ENCODE results near the gene LTV1. TPM values are rescaled to one million over a fixed set of nuclear protein-coding genes. Genes with fewer than 3 reads are reported as not detected.
A peak's percentile ranks its signal among the peaks of the same experiment; 100 is the strongest.
"Not testable (repeated sequence)": the region's sequence is repeated elsewhere in the genome, so short reads cannot be mapped to it uniquely, and the experiment has no call there.

LTV1 gene, protein sequence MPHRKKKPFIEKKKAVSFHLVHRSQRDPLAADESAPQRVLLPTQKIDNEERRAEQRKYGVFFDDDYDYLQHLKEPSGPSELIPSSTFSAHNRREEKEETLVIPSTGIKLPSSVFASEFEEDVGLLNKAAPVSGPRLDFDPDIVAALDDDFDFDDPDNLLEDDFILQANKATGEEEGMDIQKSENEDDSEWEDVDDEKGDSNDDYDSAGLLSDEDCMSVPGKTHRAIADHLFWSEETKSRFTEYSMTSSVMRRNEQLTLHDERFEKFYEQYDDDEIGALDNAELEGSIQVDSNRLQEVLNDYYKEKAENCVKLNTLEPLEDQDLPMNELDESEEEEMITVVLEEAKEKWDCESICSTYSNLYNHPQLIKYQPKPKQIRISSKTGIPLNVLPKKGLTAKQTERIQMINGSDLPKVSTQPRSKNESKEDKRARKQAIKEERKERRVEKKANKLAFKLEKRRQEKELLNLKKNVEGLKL
- total RNA-seq = 27.8 TPM
- 10 to 100 TPM; 35.1 to 44.2 (median 42.1) TPM for polyA plus RNA-seq (ENCODE audit: insufficient read depth in 1 of 8, insufficient read length in 8 of 8, low replicate concordance in 1 of 8)
- long read RNA-seq, donor 1, partial matches to known transcripts = 0 of 1 reads
- long read RNA-seq, donor 1, other reads (novel, unspliced or antisense) = 0 of 1 reads
- long read RNA-seq, donor 2, partial matches to known transcripts = 0 of 1 reads
- long read RNA-seq, donor 2, other reads (novel, unspliced or antisense) = 0 of 1 reads
- long read RNA-seq, donor 3, transcript LTV1-201 (11 exons, 1,847 nt) = major isoform, 11 of 11 reads
- long read RNA-seq, donor 3, partial matches to known transcripts = 0 of 11 reads
- long read RNA-seq, donor 3, other reads (novel, unspliced or antisense) = 0 of 11 reads
- long read RNA-seq, donor 4, transcript LTV1-201 (11 exons, 1,847 nt) = major isoform, 5 of 5 reads
- long read RNA-seq, donor 4, partial matches to known transcripts = 0 of 5 reads
- long read RNA-seq, donor 4, other reads (novel, unspliced or antisense) = 0 of 5 reads
- long read RNA-seq, donor 5, transcript LTV1-201 (11 exons, 1,847 nt) = major isoform, 19 of 28 reads
- long read RNA-seq, donor 5, partial matches to known transcripts = 9 of 28 reads
- long read RNA-seq, donor 5, other reads (novel, unspliced or antisense) = 0 of 28 reads
- long read RNA-seq, donor 6, transcript LTV1-201 (11 exons, 1,847 nt) = major isoform, 7 of 12 reads
- long read RNA-seq, donor 6, partial matches to known transcripts = 5 of 12 reads
- long read RNA-seq, donor 6, other reads (novel, unspliced or antisense) = 0 of 12 reads
- long read RNA-seq, donor 7, partial matches to known transcripts = 9 of 13 reads
- long read RNA-seq, donor 7, other reads (novel, unspliced or antisense) = 0 of 13 reads
- long read RNA-seq, donor 8, partial matches to known transcripts = 0 of 3 reads
- long read RNA-seq, donor 8, other reads (novel, unspliced or antisense) = 0 of 3 reads
- long read RNA-seq, donor 9, partial matches to known transcripts = 0 of 4 reads
- long read RNA-seq, donor 9, other reads (novel, unspliced or antisense) = 0 of 4 reads
- long read RNA-seq, donor 10, partial matches to known transcripts = 8 of 11 reads
- long read RNA-seq, donor 10, other reads (novel, unspliced or antisense) = 0 of 11 reads
- long read RNA-seq, donor 11, transcript LTV1-201 (11 exons, 1,847 nt) = major isoform, 6 of 6 reads
- long read RNA-seq, donor 11, partial matches to known transcripts = 0 of 6 reads
- long read RNA-seq, donor 11, other reads (novel, unspliced or antisense) = 0 of 6 reads

DNA sequence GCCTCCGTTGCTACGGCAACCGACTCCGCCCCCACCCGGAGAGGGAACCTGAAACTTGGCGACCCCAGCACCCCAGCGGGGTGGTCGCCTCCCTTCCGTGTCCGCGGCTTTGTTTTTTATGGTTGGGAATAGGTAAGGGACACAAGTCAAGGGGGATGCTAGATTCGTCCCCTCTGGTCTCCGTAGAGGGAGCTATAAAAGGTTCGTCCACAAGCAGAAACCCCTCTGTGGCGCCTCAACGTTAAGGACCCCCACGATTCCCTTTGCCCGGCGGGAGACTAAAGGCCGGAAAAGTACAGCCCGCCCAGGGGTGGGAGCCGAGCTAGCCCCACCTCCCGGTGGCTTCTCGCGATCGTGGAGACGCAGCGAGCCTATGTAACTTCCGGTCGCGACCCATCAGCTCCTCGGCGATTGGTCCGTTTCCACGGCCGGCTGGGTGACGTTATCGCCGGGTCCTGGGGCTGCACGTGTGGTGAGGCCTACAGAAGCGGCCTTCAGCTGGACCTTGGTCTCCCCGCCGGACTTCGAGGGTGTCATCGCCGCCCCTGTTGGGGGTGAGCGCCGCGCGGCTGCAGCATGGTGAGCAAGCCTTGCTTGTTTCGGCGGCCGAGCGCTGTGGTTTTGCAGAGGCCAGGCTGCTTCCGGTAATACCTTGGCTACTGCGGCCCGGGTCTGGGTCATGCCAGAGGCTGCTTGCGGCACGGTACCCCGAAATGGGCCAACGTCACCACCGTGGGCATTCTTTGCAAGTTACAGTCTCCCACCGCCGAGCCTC, at the start of gene LTV1:
Gene LTV1 (plus strand): TSS at position 437 of the 775 bp plus-strand sequence. CDS start 140 bp downstream, at position 577.
- peaks cover 32% of the 10 kb centered on the region for H3K36me3 ChIP-seq (ENCODE audit: control insufficient read depth, insufficient read depth, low read length)
- H3K27me3 ChIP-seq (ENCODE audit: control insufficient read depth, insufficient read depth, low read length) = no peaks in the 10 kb centered on the region
- H3K4me3 ChIP-seq (ENCODE audit: low read length) = peak within 1 kb of the TSS; percentile 86
- peak; percentile 99 for DNase-seq
- WGBS (ENCODE audit: insufficient coverage) = under 1% methylated on average over 60 of the region's 64 CpGs
- peak within 1 kb of the TSS; percentile 97 for H3K27ac ChIP-seq (ENCODE audit: low read length)
- H3K4me1 ChIP-seq (ENCODE audit: control insufficient read depth, insufficient read depth, low read length) = peaks cover 19% of the 10 kb centered on the region
- no peaks in the 10 kb centered on the region for H3K9me3 ChIP-seq (replicated peaks; ENCODE audit: control insufficient read depth, low read depth, low read length)

DNA sequence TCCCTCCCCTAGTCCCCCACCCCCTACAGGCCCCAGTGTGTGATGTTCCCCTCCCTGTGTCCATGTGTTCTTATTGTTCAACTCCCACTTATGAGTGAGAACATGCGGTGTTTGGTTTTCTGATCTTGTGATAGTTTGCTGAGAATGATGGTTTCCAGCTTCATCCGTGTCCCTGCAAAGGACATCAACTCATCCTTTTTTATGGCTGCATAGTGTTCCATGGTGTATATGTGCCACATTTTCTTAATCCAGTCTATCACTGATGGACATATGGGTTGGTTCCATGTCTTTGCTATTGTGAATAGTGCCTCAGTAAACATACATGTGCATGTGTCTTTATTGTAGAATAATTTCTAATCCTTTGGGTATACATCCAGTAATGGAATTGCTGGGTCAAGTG, 46.6 kb upstream of the LTV1 start:
- H3K36me3 ChIP-seq (ENCODE audit: control insufficient read depth, insufficient read depth, low read length) = peaks cover 28% of the 10 kb centered on the region
- H3K27me3 ChIP-seq (ENCODE audit: control insufficient read depth, insufficient read depth, low read length); H3K9me3 ChIP-seq (replicated peaks; ENCODE audit: control insufficient read depth, low read depth, low read length); H3K4me3 ChIP-seq (ENCODE audit: low read length); DNase-seq; H3K4me1 ChIP-seq (ENCODE audit: control insufficient read depth, insufficient read depth, low read length); H3K27ac ChIP-seq (ENCODE audit: low read length): not testable (repeated sequence)
- WGBS (ENCODE audit: insufficient coverage) = no CpG with 5 or more reads among the region's 2 CpGs

DNA sequence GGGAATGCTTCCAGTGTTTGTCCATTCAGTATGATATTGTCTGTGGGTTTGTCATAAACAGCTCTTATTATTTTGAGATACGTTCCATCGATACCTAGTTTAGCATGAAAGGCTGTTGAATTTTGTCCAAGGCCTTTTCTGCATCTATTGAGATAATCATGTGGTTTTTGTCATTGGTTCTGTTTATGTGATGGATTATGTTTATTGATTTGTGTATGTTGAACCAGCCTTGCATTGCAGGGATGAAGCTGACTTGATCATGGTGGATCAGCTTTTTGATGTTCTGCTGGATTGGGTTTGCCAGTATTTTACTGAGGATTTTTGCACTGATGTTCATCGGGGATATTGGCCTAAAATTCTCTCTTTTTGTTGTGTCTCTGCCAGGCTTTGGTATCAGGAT, 44.7 kb upstream of the LTV1 start:
- not testable (repeated sequence) for H3K4me3 ChIP-seq (ENCODE audit: low read length); H3K27ac ChIP-seq (ENCODE audit: low read length); H3K4me1 ChIP-seq (ENCODE audit: control insufficient read depth, insufficient read depth, low read length); H3K9me3 ChIP-seq (replicated peaks; ENCODE audit: control insufficient read depth, low read depth, low read length); DNase-seq; H3K27me3 ChIP-seq (ENCODE audit: control insufficient read depth, insufficient read depth, low read length)
- H3K36me3 ChIP-seq (ENCODE audit: control insufficient read depth, insufficient read depth, low read length) = peaks cover 25% of the 10 kb centered on the region
- no CpG with 5 or more reads among the region's 3 CpGs for WGBS (ENCODE audit: insufficient coverage)

DNA sequence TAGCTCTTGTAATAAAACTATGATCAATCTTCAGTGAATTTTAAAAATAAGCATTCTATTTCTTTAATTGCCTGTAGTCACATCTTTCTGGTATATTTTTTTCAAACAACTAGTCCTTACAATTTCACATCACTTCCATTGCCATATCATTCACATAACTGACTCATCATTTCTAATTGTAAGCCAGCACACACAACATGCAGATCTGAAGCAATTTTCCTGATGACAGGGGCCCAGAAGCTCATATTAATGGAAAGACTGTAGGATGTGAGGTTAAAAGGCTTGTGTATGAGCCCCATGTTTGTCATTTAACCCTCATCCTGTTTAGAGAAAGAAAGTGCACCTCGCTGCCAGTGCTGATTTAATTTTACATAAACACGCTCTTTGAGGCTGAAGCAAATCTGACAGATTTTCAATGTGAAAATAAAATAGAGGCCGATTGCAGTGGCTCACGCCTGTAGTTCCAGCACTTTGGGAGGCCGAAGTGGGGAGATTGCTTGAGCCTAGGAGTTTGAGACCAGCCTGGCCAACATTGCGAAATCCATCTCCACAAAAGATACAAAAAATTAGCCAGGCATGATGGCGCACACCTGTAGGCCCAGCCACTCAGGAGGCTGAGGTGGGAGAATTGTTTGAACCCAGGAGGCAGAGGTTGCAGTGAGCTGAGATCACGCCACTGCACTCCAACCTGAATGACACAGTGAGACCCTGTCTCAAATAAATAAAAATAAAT, 40.1 kb upstream of the LTV1 start:
- Histone ChIP-seq H3K4me1 (ENCODE audit: control insufficient read depth, insufficient read depth, low read length) (no peaks in the 10 kb centered on the region), H3K36me3 (ENCODE audit: control insufficient read depth, insufficient read depth, low read length) (peaks cover 26% of the 10 kb centered on the region), H3K27me3 (ENCODE audit: control insufficient read depth, insufficient read depth, low read length) (no peaks in the 10 kb centered on the region), H3K9me3 (replicated peaks; ENCODE audit: control insufficient read depth, low read depth, low read length) (peaks cover 3% of the 10 kb centered on the region), H3K4me3 (ENCODE audit: low read length) (no peak overlapping the region), H3K27ac (ENCODE audit: low read length) (no peak overlapping the region)
- DNase-seq = no peak
- 94% methylated on average over 3 of the region's 8 CpGs for WGBS (ENCODE audit: insufficient coverage)

DNA sequence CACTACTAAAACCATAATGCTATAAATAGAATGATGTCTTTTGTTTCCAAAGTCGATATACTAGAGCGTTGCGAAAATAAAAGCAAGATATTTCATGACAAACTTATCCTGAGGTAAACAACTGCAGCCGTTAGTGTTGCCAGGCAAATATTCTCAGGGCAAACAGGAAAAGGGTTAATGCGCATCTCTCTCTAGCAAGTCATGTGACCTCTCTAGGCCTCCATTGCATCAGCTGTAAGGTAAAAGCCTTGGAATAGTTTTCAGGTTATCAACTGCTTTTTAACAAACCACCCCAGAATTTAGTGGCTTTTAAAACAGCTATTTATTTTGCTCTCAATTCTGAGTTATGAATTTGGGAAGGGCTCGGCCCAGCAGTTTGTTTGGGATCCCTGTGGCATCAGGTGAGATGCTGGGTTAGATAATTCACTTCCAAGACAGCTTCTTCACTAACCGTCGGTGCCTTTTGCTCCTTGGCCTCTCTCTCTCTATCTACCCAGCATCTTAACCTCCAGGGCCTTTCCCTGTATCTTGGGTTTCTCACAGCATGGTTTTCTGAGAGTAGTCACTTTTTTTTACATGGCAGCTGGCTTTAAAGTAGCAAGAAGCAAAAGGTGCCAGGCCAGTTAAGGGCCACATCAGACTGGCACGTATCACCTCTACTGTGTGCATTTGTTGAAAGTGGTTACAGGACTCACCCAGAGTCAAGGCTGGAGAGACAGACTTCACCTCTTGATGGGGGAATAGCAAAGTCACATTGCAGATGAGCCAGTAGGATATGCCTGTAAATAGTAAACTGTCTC, 39.2 kb upstream of the LTV1 start:
- Histone ChIP-seq H3K4me3 (ENCODE audit: low read length) (no peak overlapping the region), H3K27ac (ENCODE audit: low read length) (no peak overlapping the region), H3K27me3 (ENCODE audit: control insufficient read depth, insufficient read depth, low read length) (no peaks in the 10 kb centered on the region), H3K4me1 (ENCODE audit: control insufficient read depth, insufficient read depth, low read length) (no peaks in the 10 kb centered on the region), H3K36me3 (ENCODE audit: control insufficient read depth, insufficient read depth, low read length) (peaks cover 29% of the 10 kb centered on the region), H3K9me3 (replicated peaks; ENCODE audit: control insufficient read depth, low read depth, low read length) (peaks cover 3% of the 10 kb centered on the region)
- 86% methylated on average over 1 of the region's 9 CpGs for WGBS (ENCODE audit: insufficient coverage)
- DNase-seq = no peak

DNA sequence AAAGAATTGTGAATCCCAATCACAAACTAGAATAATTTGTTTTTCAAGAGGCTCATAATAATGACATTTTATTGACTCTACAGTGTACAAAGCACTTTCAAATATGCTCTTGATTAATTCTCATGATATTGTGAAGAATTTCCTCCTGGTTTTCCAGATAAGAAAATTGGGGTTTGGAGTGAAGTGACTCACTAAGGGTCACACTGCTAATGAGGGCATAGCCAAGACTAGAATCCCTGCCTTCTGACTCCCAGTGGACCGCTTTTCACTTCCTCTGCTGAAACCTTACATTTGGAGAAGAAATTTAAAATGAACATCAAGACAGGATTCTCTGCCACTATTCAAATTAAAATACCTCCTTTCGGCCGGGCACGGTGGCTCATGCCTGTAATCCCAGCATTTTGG, 38.3 kb upstream of the LTV1 start:
- 50% methylated on average over 3 of the region's 4 CpGs for WGBS (ENCODE audit: insufficient coverage)
- Histone ChIP-seq H3K4me3 (ENCODE audit: low read length) (no peak overlapping the region), H3K27me3 (ENCODE audit: control insufficient read depth, insufficient read depth, low read length) (no peaks in the 10 kb centered on the region), H3K36me3 (ENCODE audit: control insufficient read depth, insufficient read depth, low read length) (peaks cover 29% of the 10 kb centered on the region), H3K4me1 (ENCODE audit: control insufficient read depth, insufficient read depth, low read length) (no peaks in the 10 kb centered on the region), H3K27ac (ENCODE audit: low read length) (no peak overlapping the region), H3K9me3 (replicated peaks; ENCODE audit: control insufficient read depth, low read depth, low read length) (peaks cover 3% of the 10 kb centered on the region)
- DNase-seq = no peak

DNA sequence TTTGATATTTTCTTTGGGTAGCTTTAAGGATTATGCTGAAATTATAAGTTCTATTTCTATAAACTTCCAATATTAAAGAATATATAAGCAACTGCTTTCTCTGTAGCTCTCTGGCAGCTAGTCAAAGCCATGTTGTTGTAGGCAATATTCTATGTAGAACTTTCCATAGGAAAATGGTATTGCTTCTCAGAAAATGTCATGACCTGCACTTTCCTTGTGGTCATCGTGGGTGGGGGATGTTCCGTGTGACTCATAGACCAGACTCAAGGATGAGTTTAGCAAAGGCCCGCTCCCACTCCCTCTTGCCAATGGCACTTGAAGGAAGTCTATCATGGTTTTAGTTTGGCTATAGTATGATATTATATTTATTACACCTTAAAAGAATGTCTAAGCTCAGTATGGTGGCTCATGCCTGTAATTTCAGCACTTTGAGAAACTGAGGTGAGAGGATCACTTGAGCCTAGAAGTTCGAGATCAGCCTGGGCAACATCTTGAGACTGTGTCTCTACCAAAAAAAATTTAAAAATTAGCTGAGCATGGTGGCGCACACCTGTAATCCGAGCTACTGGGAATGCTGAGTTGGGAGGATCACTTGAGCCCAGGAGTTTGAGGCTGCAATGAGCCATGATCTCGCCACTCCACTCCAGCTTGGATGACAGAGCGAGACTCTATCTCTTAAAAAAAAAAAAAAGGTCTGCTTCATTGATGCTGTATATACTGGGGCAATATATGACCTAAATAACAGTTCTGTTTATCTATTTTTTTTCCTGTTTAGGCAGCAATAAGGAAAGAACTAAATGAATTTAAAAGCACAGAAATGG, 36.6 kb upstream of the LTV1 start:
- H3K4me3 ChIP-seq (ENCODE audit: low read length) = no peak overlapping the region
- DNase-seq = peak; percentile 47
- H3K9me3 ChIP-seq (replicated peaks; ENCODE audit: control insufficient read depth, low read depth, low read length) = no peaks in the 10 kb centered on the region
- H3K27ac ChIP-seq (ENCODE audit: low read length) = no peak overlapping the region
- H3K4me1 ChIP-seq (ENCODE audit: control insufficient read depth, insufficient read depth, low read length) = no peaks in the 10 kb centered on the region
- no peaks in the 10 kb centered on the region for H3K27me3 ChIP-seq (ENCODE audit: control insufficient read depth, insufficient read depth, low read length)
- peaks cover 26% of the 10 kb centered on the region for H3K36me3 ChIP-seq (ENCODE audit: control insufficient read depth, insufficient read depth, low read length)
- 95% methylated on average over 4 of the region's 8 CpGs for WGBS (ENCODE audit: insufficient coverage)

Measured in muscle of leg (tissue), 16 donors.